HG03354 (cell line): ENCODE results near the gene ABHD14A.

Experiments used
- ATAC-seq: cut with Tn5 transposase; IDR thresholded peaks from one replicate; pipeline ENCODE4 v1.9.1; 2021; ENCODE audit warnings: mild to moderate bottlenecking; ENCODE audit not compliant: unreplicated experiment, poor library complexity, severe bottlenecking

ABHD14A gene

GRCh38 chr3:51940648-51941462 lies 34.0 kb upstream of the ABHD14A start:
- no peak for ATAC-seq

- no peak for ATAC-seq
These were observed 33.4 kb upstream of the ABHD14A start for GRCh38 chr3:51941463-51941797.

GRCh38 chr3:51941798-51942602 lies 32.9 kb upstream of the ABHD14A start, which contains the start of the genes PARP3 and RRP9:
Gene PARP3, plus strand, starts transcription at chr3:51942363. Its CDS starts 993 bp downstream, at chr3:51943356.
Gene RRP9, minus strand, starts transcription at chr3:51941904. Its CDS starts 37 bp downstream, at chr3:51941867.
- peak; percentile 90 for ATAC-seq

- peak; percentile 29 for ATAC-seq
These were observed 32.0 kb upstream of the ABHD14A start for GRCh38 chr3:51942603-51943450.

GRCh38 chr3:51943451-51944391 lies 31.1 kb upstream of the ABHD14A start:
- ATAC-seq = no peak

- ATAC-seq = no peak
These were observed 30.3 kb upstream of the ABHD14A start for GRCh38 chr3:51944451-51945021.

- ATAC-seq = no peak
These were observed 29.6 kb upstream of the ABHD14A start for GRCh38 chr3:51945031-51945840.

- ATAC-seq = no peak
These were observed 28.7 kb upstream of the ABHD14A start for GRCh38 chr3:51945926-51946705.

GRCh38 chr3:51946796-51947195 lies 28.1 kb upstream of the ABHD14A start:
- ATAC-seq = no peak

- ATAC-seq = no peak
These were observed 27.5 kb upstream of the ABHD14A start for GRCh38 chr3:51947215-51947900.

GRCh38 chr3:51948016-51948580 lies 26.8 kb upstream of the ABHD14A start:
- ATAC-seq = no peak

- ATAC-seq = no peak
These were observed 25.7 kb upstream of the ABHD14A start for GRCh38 chr3:51949121-51949520.

GRCh38 chr3:51950899-51951298 lies 24.0 kb upstream of the ABHD14A start:
- no peak for ATAC-seq

GRCh38 chr3:51953445-51953844 lies 21.4 kb upstream of the ABHD14A start:
- ATAC-seq = no peak

GRCh38 chr3:51954105-51954504 lies 20.8 kb upstream of the ABHD14A start:
- no peak for ATAC-seq

- ATAC-seq = no peak
These were observed 20.2 kb upstream of the ABHD14A start for GRCh38 chr3:51954713-51955112.
